Caco-2 (cell line): Measurements from ENCODE around the gene BMERB1. TPM values are rescaled to one million over a fixed set of nuclear protein-coding genes. Genes with fewer than 3 reads are reported as not detected.
"Not testable (repeated sequence)": the region's sequence is repeated elsewhere in the genome, so short reads cannot be mapped to it uniquely, and the experiment has no call there.

Source experiments
- BruUV-seq: library from RNA; stranded (reverse); fragments of 400-500 nt; replicated peaks from 2 replicates; lab custom pipeline; 2021; lab: Mats Ljungman, UMichigan
- CTCF ChIA-PET: fragments of 300-600 bp; sonication (Branson Sonifier 250); formaldehyde crosslinking; loops from one replicate; lab custom pipeline; 2022; ENCODE audit warnings: antibody characterized with exemption; lab: Charles Lee
- POLR2A ChIA-PET: fragments of 300-600 bp; sonication (Branson Sonifier 250); formaldehyde crosslinking; loops from one replicate; lab custom pipeline; 2022; ENCODE audit warnings: antibody characterized with exemption; lab: Charles Lee
- DNase-seq, 2 experiments: peaks; one replicate each; pipeline versions ENCODE4 v3.0.0 to v3.0.0-alpha.2; 2020 to 2022
- H3K27me3 ChIP-seq: replicated peaks from 2 replicates; pipeline ENCODE4 v1.6.0; 2011; ENCODE audit warnings: low read length; ENCODE audit not compliant: control insufficient read depth, insufficient read depth
- H3K36me3 ChIP-seq: 2 replicates; pipeline ENCODE4 v1.5.1; 2011; ENCODE audit warnings: low read length; ENCODE audit not compliant: control insufficient read depth, insufficient read depth
- H3K4me1 ChIP-seq: fragments of 250-450 bp; sonication (Bioruptor Pico); 2 replicates; pipeline ENCODE4 v1.5.1; 2020; ENCODE audit warnings: mild to moderate bottlenecking
- H3K4me3 ChIP-seq: 2 replicates; pipeline ENCODE4 v1.5.1; 2011; ENCODE audit warnings: low read depth, mild to moderate bottlenecking, control low read depth, low read length
- H3K9me3 ChIP-seq: fragments of 250-450 bp; sonication (Bioruptor Pico); 2 replicates; pipeline ENCODE4 v1.5.1; 2020; ENCODE audit warnings: mild to moderate bottlenecking, moderate library complexity
- H3K27ac Mint-ChIP-seq: one replicate; pipeline ENCODE4 v1.8.0; 2022; ENCODE audit warnings: mixed read lengths; ENCODE audit not compliant: unreplicated experiment
- H3K27me3 Mint-ChIP-seq: one replicate; pipeline ENCODE4 v1.8.0; 2022; ENCODE audit warnings: mixed read lengths; ENCODE audit not compliant: insufficient read depth, unreplicated experiment
- H3K36me3 Mint-ChIP-seq: one replicate; pipeline ENCODE4 v1.8.0; 2022; ENCODE audit warnings: mild to moderate bottlenecking, mixed read lengths; ENCODE audit not compliant: insufficient read depth, unreplicated experiment
- H3K4me1 Mint-ChIP-seq: one replicate; pipeline ENCODE4 v1.8.0; 2022; ENCODE audit warnings: low read depth, mixed read lengths; ENCODE audit not compliant: unreplicated experiment
- H3K4me3 Mint-ChIP-seq: one replicate; pipeline ENCODE4 v1.8.0; 2022; ENCODE audit warnings: mild to moderate bottlenecking, moderate library complexity, mixed read lengths; ENCODE audit not compliant: unreplicated experiment
- H3K9me3 Mint-ChIP-seq: one replicate; pipeline ENCODE4 v1.8.0; 2022; ENCODE audit warnings: mixed read lengths; ENCODE audit not compliant: unreplicated experiment
- intact Hi-C: fragments of 100-400 bp; cut with micrococcal nuclease; formaldehyde crosslinking; loops from one replicate; pipeline ENCODE4 v1.10.0; 2022; ENCODE audit not compliant: unreplicated experiment
- total RNA-seq: library from RNA; stranded (reverse); gene quantifications from 2 replicates; pipeline ENCODE4 v1.2.3, GENCODE V29; 2022
- TF ChIP-seq, protein P1 (sequence below), 2 experiments: fragments of 200-600 bp in 1 of 2; IDR thresholded peaks; 1 replicate in 1 of 2; 2 replicates in 1 of 2; pipeline versions ENCODE4 v1.5.1 to v1.8.0; 2011 to 2022; ENCODE audit warnings: antibody characterized with exemption in 1 of 2, control low read depth in 1 of 2, inconsistent platforms in 1 of 2, low read depth in 1 of 2, low read length in 1 of 2, mild to moderate bottlenecking in 1 of 2, moderate library complexity in 1 of 2; ENCODE audit not compliant: insufficient read depth in 1 of 2, severe bottlenecking in 1 of 2, unreplicated experiment in 1 of 2

Gene BMERB1
- total RNA-seq, 1 experiment from 2014 or later, result not detected

DNA sequence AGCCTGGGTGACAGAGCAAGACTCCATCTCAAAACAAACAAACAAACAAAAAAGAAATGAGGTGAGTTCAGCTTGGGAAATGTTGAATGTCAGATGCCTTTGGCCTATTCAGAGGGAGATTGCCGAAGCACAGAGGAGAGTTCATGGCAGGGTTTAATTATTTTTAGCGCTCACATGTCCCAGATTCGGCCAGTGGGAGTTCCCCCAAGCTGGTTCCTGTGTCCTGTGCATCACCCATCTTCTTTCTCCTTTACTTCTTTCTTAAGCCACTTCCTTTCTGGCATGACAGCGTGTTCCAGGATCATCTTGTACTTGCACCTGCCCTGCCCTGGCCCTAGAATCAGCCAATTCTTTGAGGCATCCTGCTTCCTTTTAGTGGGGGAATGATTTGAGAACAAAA is 29.6 kb upstream of the BMERB1 start:
- TF ChIP-seq, protein P1, sequence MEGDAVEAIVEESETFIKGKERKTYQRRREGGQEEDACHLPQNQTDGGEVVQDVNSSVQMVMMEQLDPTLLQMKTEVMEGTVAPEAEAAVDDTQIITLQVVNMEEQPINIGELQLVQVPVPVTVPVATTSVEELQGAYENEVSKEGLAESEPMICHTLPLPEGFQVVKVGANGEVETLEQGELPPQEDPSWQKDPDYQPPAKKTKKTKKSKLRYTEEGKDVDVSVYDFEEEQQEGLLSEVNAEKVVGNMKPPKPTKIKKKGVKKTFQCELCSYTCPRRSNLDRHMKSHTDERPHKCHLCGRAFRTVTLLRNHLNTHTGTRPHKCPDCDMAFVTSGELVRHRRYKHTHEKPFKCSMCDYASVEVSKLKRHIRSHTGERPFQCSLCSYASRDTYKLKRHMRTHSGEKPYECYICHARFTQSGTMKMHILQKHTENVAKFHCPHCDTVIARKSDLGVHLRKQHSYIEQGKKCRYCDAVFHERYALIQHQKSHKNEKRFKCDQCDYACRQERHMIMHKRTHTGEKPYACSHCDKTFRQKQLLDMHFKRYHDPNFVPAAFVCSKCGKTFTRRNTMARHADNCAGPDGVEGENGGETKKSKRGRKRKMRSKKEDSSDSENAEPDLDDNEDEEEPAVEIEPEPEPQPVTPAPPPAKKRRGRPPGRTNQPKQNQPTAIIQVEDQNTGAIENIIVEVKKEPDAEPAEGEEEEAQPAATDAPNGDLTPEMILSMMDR (IDR thresholded peaks at IDR 0.05; ENCODE audit: insufficient read depth in 1 of 2, low read depth in 1 of 2, low read length in 1 of 2, severe bottlenecking in 1 of 2, unreplicated experiment in 1 of 2), result no peak
- H3K36me3 ChIP-seq, result no peaks in the 10 kb centered on the region
- Mint-ChIP-seq H3K27me3 (no peaks in the 10 kb centered on the region), H3K9me3 (no peaks in the 10 kb centered on the region), H3K4me1 (no peaks in the 10 kb centered on the region), H3K27ac (no peak overlapping the region), H3K4me3 (no peak overlapping the region), H3K36me3 (no peaks in the 10 kb centered on the region)
- DNase-seq, result no peak
- CTCF ChIA-PET, result no interaction called here
- no TSS peak for BruUV-seq
- no peak overlapping the region for H3K4me3 ChIP-seq
- intact Hi-C loops, result no loop called here
- no peaks in the 10 kb centered on the region for H3K4me1 ChIP-seq
- POLR2A ChIA-PET, result no interaction called here
- H3K27me3 ChIP-seq, result no peaks in the 10 kb centered on the region
- H3K9me3 ChIP-seq, result no peaks in the 10 kb centered on the region

GRCh38 chr16:15407756-15408155 is 26.6 kb upstream of the BMERB1 start:
- H3K36me3 ChIP-seq, H3K27me3 Mint-ChIP-seq, H3K4me3 ChIP-seq, H3K27ac Mint-ChIP-seq, intact Hi-C loops, H3K9me3 ChIP-seq, POLR2A ChIA-PET, DNase-seq, H3K27me3 ChIP-seq, H3K4me1 ChIP-seq, H3K4me1 Mint-ChIP-seq, H3K36me3 Mint-ChIP-seq, H3K4me3 Mint-ChIP-seq, CTCF ChIA-PET, BruUV-seq, H3K9me3 Mint-ChIP-seq: not testable (repeated sequence)

DNA sequence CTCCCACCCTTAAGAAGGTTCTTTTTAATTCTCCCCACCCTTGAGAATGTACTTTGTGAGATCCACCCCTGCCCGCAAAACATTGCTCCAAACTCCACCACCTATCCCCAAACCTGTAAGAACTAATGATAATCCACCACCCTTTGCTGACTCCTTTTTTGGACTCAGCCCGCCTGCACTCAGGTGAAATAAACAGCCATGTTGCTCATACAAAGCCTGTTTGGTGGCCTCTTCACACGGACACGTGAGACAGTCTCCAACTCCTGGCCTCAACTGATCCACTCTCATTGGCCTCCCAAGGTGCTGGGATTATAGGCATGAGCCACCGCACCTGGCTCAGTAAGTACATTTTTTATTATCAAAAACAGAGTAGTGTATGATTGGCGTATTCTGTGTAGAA is 24.9 kb upstream of the BMERB1 start:
- H3K4me1 Mint-ChIP-seq, H3K27me3 ChIP-seq, H3K4me1 ChIP-seq, CTCF ChIA-PET, H3K9me3 Mint-ChIP-seq, H3K9me3 ChIP-seq, DNase-seq, H3K27ac Mint-ChIP-seq, H3K27me3 Mint-ChIP-seq, POLR2A ChIA-PET, BruUV-seq, H3K4me3 ChIP-seq, H3K36me3 ChIP-seq, H3K36me3 Mint-ChIP-seq, H3K4me3 Mint-ChIP-seq, intact Hi-C loops: not testable (repeated sequence)

- intact Hi-C loops, result no loop called here
- ChIA-PET CTCF (no interaction called here), POLR2A (no interaction called here)
- no peak overlapping the region for H3K27ac Mint-ChIP-seq
- no peaks in the 10 kb centered on the region for H3K27me3 Mint-ChIP-seq
- no peaks in the 10 kb centered on the region for H3K4me1 Mint-ChIP-seq
- DNase-seq, result no peak
- H3K9me3 Mint-ChIP-seq, result no peaks in the 10 kb centered on the region
- Histone ChIP-seq H3K4me3 (no peak overlapping the region), H3K36me3 (no peaks in the 10 kb centered on the region), H3K27me3 (no peaks in the 10 kb centered on the region), H3K4me1 (no peaks in the 10 kb centered on the region), H3K9me3 (no peaks in the 10 kb centered on the region)
- no TSS peak for BruUV-seq
- H3K4me3 Mint-ChIP-seq, result no peak overlapping the region
- TF ChIP-seq, protein P1 (IDR thresholded peaks at IDR 0.05; ENCODE audit: insufficient read depth in 1 of 2, low read depth in 1 of 2, low read length in 1 of 2, severe bottlenecking in 1 of 2, unreplicated experiment in 1 of 2), result no peak
- H3K36me3 Mint-ChIP-seq, result no peaks in the 10 kb centered on the region
These were observed 18.8 kb upstream of the BMERB1 start for GRCh38 chr16:15415511-15415985.
